Measurements from ENCODE around the gene CD276.

DNA sequence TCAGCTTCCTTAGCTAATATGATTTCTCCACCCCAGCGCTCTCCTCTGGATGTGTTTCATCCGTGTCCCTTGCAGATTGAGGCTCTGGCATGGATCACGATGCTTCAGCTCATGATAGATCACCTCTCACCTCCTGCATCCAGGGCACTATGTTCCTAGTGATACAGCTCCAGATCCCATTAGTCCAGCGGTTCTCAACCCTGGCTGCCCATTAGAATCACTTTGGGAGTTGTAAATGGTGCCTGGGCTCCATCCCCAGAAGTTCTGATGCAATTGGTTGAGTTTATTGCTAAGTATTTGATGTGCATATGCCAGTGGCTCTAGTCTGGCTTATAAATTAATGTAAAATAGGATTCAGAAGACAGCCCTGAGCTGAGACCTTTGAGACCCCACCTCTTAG is 34.5 kb downstream of the CD276 start:
- TF ChIP-seq CTCF (IDR thresholded peaks at IDR 0.05; ENCODE audit: low read depth, low read length, poor library complexity, severe bottlenecking) (no peak), EZH2phosphoT487 (IDR thresholded peaks at IDR 0.05; ENCODE audit: borderline replicate concordance, low read length) (no peak)

Data from DOHH2 (cell line).